ENCODE results near the gene ZFYVE28.

DNA sequence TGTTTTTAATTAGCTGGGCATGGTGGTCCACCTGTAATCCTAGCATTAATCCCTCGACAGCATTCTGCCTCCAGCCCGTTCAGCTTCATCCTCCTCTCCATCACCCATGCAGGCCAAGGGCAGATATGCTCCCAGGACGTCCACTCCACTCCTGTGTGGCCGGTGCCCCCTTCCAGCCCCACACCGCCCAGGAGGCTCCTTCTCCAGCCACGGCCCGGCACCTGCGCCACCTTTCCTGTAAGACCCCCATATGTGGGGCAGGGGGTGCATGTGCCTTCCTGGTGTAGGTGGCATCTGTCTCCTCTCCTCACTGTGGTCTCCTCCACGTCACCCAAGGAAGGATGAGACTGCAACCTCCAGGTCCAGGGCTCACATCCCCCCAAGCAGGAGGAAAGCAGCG is 99.6 kb downstream of the ZFYVE28 start:
- TF ChIP-seq, protein P1, sequence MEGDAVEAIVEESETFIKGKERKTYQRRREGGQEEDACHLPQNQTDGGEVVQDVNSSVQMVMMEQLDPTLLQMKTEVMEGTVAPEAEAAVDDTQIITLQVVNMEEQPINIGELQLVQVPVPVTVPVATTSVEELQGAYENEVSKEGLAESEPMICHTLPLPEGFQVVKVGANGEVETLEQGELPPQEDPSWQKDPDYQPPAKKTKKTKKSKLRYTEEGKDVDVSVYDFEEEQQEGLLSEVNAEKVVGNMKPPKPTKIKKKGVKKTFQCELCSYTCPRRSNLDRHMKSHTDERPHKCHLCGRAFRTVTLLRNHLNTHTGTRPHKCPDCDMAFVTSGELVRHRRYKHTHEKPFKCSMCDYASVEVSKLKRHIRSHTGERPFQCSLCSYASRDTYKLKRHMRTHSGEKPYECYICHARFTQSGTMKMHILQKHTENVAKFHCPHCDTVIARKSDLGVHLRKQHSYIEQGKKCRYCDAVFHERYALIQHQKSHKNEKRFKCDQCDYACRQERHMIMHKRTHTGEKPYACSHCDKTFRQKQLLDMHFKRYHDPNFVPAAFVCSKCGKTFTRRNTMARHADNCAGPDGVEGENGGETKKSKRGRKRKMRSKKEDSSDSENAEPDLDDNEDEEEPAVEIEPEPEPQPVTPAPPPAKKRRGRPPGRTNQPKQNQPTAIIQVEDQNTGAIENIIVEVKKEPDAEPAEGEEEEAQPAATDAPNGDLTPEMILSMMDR (IDR thresholded peaks at IDR 0.05) = no peak
- no peak for TF ChIP-seq POLR2AphosphoS5 (IDR thresholded peaks at IDR 0.05)
- no peak for TF ChIP-seq POLR2A (IDR thresholded peaks at IDR 0.05)
- no peak for TF ChIP-seq EP300 (IDR thresholded peaks at IDR 0.05)

Data from stomach (tissue), 4 donors.